ENCODE measurements around the gene PAX6.
"Not testable (repeated sequence)": the region's sequence is repeated elsewhere in the genome, so short reads cannot be mapped to it uniquely, and the experiment has no call there.

PAX6 gene

GRCh38 chr11:31767066-31767465, 44.1 kb downstream of the PAX6 start:
- no peak for DNase-seq (ENCODE audit: low spot score)

- no peak for DNase-seq (ENCODE audit: low spot score)
These were observed 46.4 kb downstream of the PAX6 start for GRCh38 chr11:31764766-31765165.

GRCh38 chr11:31764261-31764660, 46.9 kb downstream of the PAX6 start:
- DNase-seq (ENCODE audit: low spot score): no peak

- DNase-seq (ENCODE audit: low spot score): no peak
These were observed 47.8 kb downstream of the PAX6 start for GRCh38 chr11:31763296-31763695.

- no peak for DNase-seq (ENCODE audit: low spot score)
These were observed 49.5 kb downstream of the PAX6 start for GRCh38 chr11:31761636-31762035.

- DNase-seq (ENCODE audit: low spot score): no peak
These were observed 53.8 kb downstream of the PAX6 start for GRCh38 chr11:31757260-31757835.

GRCh38 chr11:31747581-31747980, 63.5 kb downstream of the PAX6 start:
- no peak for DNase-seq (ENCODE audit: low spot score)

GRCh38 chr11:31740731-31741368, 70.3 kb downstream of the PAX6 start:
- DNase-seq (ENCODE audit: low spot score): not testable (repeated sequence)

GRCh38 chr11:31740131-31740530, 71.0 kb downstream of the PAX6 start:
- no peak for DNase-seq (ENCODE audit: low spot score)

All from kidney capillary endothelial cell (primary cell).